ENCODE results near the gene SCAPER.

The SCAPER gene

DNA sequence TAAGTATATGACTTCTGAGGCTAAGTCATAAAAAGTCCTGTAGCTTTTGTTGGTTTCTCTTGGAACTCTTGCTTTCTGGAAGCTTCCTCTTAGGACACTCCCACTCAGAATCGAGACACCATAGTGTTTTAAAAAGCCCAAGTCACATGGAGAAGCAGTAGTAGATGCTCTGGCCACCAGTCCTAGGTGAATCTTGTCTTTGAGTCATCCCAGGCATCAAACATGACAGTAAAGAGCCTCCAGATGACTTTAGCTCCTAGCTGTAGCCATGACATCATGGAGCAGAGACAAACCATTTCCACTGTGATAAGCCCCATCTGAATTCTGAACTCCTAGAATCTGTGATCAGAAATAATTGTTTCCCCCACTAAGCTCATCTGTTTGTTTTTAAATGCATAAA, 526.4 kb downstream of the SCAPER start:
- in situ Hi-C loops (cut with MboI; ENCODE audit: low sequenced_read_pairs): no loop called here

DNA sequence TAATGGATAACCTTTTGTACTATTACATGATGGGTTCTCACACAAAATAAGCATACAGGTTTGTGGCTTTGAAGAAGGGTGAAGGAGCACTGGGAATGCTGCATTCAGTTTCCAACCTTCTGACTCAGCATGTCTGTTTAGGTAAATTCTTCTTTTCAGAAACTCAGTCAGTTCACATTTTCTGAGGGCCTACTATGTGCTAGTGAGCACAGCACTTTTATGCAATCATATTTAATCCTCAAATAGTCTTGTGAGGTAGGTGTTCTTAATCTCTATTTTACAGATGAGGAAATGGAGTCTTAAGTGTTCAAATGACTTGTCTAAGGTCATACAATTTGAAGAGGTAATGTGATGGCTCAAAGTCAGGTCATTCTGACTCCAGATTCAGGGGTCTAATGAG, 527.4 kb downstream of the SCAPER start:
- in situ Hi-C loops (cut with MboI; ENCODE audit: low sequenced_read_pairs): no loop called here

DNA sequence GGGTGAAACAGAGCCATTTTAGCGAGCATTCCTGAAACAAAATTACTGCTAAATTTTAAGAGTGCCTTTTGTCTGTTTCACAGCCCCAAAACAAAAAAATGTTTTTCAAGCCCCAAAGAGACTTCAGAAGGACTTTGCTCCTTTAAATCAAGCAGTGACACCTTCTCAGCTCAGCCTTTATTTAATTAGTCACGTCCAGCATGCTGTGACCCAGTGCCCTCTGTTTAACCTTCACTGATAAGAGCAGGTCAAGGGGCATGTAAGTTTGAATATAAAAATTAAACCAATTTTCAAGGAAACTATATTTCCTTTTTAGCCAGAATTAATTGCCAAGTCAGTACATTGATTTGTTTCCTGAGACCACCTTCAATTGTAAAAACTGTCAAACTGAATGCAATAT, 527.9 kb downstream of the SCAPER start:
- in situ Hi-C loops (cut with MboI; ENCODE audit: low sequenced_read_pairs): no loop called here

DNA sequence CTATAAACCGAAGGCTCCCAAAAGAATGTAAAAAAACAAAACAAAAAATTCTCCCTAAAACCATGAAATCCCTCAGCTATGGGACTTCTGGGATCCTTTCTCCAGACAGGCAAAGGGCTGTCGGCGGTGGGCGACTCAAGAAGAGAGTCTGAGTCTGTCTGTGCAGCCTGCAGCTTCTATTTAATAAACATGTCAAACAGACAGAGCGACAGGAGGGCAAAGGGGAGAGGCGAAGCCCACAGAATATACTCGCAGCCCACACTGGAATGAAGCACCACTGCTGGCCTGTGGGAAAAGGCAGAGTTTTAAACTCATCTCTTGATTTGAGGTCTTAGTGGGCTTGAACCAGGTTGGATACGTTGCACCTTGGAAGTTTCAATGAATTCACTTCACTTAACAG, 528.3 kb downstream of the SCAPER start:
- in situ Hi-C loops (cut with MboI; ENCODE audit: low sequenced_read_pairs): no loop called here

- in situ Hi-C loops (cut with MboI; ENCODE audit: low sequenced_read_pairs): no loop called here
Measured at GRCh38 chr15:76376029-76376428, 529.1 kb downstream of the SCAPER start.

DNA sequence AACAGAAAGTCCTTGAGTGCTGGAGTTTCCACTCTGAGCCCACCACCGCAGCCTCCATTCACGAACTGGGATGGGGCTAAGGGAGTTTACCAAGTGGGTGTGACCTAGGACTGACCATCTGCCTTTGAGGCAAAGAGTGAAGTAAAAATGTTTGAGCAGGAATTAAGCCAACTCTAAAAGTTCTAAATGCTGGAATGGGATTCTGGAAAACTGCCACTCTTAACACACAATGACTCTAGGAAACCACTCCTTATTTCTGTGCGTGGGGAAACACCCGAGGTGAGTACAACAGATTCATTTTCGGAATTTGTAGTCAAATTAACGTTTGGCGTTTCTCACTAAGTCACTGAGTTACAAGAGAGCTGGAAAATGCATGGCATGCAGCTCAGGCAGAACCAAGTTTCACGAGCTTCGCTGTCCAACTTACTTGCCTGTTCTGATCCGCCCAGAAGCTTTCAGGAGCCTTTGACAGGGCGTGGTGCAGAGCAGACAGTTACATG, 537.0 kb downstream of the SCAPER start:
- in situ Hi-C loops (cut with MboI; ENCODE audit: low sequenced_read_pairs): no loop called here

- in situ Hi-C loops (cut with MboI; ENCODE audit: low sequenced_read_pairs): no loop called here
Measured at GRCh38 chr15:76366714-76367113, 538.4 kb downstream of the SCAPER start.

GRCh38 chr15:76363251-76363650, 541.9 kb downstream of the SCAPER start:
- in situ Hi-C loops (cut with MboI; ENCODE audit: low sequenced_read_pairs): no loop called here

GRCh38 chr15:76360416-76360815, 544.7 kb downstream of the SCAPER start:
- in situ Hi-C loops (cut with MboI; ENCODE audit: low sequenced_read_pairs): no loop called here

GRCh38 chr15:76359152-76359551, 546.0 kb downstream of the SCAPER start:
- in situ Hi-C loops (cut with MboI; ENCODE audit: low sequenced_read_pairs): no loop called here

DNA sequence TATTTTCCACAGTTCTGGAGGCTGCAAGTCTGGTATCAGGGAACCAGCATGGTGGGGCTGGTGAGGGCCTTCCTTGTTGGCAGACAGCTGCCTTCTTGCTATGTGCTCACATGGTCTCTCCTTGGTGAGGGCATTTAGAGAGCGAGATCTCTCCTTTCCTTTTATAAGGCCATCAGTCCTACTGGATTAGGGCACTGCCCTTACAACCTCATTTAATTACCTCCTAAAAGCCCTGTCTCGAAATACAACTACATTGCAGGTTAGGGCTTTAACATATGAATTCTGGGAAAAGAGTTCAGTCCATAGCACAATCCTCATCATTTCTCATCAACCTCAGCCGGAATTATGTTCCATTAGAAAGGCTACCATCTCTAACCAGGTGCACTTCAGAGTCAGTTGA, 546.7 kb downstream of the SCAPER start:
- in situ Hi-C loops (cut with MboI; ENCODE audit: low sequenced_read_pairs): no loop called here

DNA sequence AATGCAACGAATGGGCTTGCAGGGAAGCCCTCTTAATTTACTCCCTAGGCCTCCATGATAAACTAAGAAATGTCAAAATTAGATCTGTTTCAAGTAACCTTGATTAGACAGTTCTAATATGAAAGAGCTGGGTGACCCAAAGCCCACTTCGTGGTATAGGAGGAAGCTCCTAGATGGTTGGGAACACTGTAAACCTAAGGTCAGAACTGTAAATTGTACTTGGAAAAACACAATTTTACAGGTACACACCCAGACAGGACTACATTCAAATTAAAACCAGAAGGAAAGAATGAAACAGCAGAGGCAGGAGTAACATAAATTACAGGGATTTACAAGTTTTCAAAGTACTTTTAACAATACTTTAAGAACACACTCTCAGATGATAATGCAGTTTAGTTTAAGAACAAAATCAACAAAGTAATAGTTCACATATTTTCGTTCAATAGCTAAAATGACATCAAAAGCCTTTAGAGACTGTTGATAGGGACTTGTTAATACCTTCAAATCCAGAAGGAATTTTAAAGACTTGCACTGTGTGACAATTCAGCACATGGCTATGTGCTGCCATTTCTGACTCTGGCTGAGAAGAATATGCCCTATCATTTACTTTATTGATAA, 550.2 kb downstream of the SCAPER start:
- in situ Hi-C loops (cut with MboI; ENCODE audit: low sequenced_read_pairs): no loop called here

GRCh38 chr15:76353903-76354302, 551.2 kb downstream of the SCAPER start:
- in situ Hi-C loops (cut with MboI; ENCODE audit: low sequenced_read_pairs): no loop called here

DNA sequence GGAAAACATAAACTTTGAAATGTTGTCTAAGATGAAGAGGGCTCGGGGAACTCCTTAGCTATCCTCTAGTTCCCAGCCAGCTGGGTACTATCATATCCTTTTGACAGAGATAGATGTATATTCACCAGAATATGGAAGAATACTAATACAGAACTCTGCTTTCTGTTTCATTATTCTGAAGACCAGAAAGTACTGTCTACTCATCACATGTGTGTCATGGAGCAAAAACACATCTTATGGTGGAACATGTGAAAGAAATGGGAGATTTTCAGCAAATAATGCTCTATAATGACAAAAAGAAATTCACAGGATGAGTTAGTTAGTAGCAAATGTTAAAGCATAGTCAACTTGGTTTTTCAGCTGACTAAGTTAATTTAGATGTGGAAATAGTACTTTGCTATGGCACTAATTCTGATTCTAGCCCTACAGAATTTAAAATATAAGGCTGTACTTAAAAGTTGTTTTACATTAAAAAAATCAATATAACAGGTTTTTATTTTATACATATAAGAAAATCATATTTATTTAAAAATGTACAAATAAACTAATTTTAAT, 552.0 kb downstream of the SCAPER start:
- in situ Hi-C loops (cut with MboI; ENCODE audit: low sequenced_read_pairs): no loop called here

- in situ Hi-C loops (cut with MboI; ENCODE audit: low sequenced_read_pairs): no loop called here
Measured at GRCh38 chr15:76349301-76350070, 555.7 kb downstream of the SCAPER start.

DNA sequence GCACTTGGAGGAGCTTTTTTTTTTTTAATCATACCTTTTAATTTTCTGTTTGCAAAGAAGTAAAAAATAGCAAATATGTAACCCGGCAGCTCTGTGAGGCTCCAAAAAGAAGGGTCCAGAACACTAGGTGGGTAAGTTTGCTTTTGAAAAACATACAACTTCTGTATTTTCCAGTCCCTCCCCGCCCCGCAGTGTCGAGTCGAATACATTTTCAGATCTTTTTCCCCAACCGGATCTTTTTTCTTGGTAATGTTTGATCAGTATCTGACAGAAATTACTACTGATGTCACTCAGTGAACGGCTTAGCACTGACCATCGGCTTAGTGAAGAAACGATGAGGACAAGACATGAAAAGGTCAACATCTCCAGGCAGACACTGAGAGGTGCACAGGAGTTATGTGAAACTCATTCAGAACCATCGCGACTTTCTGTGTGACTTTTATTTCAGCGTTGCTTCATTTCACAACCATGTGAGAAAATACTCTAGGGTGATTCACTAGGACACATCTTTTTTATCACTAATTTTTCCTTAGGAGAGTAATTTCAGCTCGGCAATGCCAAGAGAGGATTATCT, 557.6 kb downstream of the SCAPER start:
- in situ Hi-C loops (cut with MboI; ENCODE audit: low sequenced_read_pairs): no loop called here

GRCh38 chr15:76346669-76347481, 558.3 kb downstream of the SCAPER start:
- in situ Hi-C loops (cut with MboI; ENCODE audit: low sequenced_read_pairs): no loop called here

GRCh38 chr15:76345880-76346668, 559.1 kb downstream of the SCAPER start:
- in situ Hi-C loops (cut with MboI; ENCODE audit: low sequenced_read_pairs): no loop called here

DNA sequence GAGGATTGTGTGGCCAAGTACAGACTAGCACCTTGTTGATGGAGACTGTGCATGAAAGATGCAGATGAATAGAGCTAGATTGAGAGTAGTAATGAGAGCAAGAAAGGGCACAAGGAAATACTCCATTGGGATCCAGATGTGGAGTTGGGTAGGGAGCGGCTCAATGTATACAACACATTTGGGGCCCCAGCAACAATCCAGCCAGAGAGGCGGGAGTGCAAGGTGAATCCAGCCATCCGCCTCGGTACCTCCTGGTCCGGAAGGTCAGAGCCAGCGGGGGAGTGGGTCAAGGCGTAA, 559.6 kb downstream of the SCAPER start:
- in situ Hi-C loops (cut with MboI; ENCODE audit: low sequenced_read_pairs): no loop called here

DNA sequence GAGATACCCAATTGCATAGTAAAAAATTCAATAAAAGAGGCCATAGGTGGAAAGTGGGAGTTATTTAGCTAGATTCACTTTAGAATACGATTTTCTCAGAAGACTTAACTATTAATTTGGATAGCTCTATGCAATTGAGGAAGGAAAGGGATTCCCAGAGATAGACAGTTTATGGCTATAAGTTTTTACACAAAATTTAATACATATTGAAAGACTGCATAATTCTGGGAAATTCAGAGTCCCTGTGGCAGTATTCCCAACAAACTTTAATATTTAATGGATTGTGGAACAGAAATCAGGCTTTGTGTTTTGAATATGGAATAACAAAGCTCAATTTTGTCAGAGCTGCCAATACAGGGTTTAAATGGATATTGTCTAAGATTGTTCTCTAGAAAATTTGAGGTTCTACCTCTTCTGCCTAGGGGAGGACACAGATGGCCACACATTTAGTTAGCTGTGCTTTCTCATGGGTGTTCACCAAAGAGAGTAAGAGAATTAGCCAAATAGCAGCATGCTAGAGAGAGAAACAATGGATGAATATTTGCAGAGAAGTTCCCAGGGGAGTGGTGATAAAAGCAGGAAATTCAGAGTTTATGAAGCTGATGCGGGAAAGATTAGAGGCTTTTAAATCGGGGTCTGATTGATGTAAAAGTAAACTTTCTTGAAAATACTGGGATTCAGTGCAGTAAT, 560.1 kb downstream of the SCAPER start:
- in situ Hi-C loops (cut with MboI; ENCODE audit: low sequenced_read_pairs): no loop called here
